Uterus (tissue), 2 donors: ENCODE data around the gene DNAJC27.

Source experiments
- POLR2A ChIP-seq, 2 donors: fragments of 450-650 bp; IDR thresholded peaks; one replicate each; pipeline ENCODE4 v1.6.1; 2016; ENCODE audit warnings: antibody characterized with exemption in 2 of 2, mild to moderate bottlenecking in 1 of 2, moderate library complexity in 1 of 2
- TF ChIP-seq, protein P1 (sequence below), 4 experiments: fragments of 200-600 bp in 2 of 4; fragments of 450-650 bp in 2 of 4; sonication (generic) in 2 of 4; IDR thresholded peaks; one replicate each; pipeline ENCODE4 v1.5.1; 2016 to 2019; ENCODE audit warnings: antibody characterized with exemption in 4 of 4, mild to moderate bottlenecking in 2 of 4, moderate library complexity in 1 of 4

DNA sequence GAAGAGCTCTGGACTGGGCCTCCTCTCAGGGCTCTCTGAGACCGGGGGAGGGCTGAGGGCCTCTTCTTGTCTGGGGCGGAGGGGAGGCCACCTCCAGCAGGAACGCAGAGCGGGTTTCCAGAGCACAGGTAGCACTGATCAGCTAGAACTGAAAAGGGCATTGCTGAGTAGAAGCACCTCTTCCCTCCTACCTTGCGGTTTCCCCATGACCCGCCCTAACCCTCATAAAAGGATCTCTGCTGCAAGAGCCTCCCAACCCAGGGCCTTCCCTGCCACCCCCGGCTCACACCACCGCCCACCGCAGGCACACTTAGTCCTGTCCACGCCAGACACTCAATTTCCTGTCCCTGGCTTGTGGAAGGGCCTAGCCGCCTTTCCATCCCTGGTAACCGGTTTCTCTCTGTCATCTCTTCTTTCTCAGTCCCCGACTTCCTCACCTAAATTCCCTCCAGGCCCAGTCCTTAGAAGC is 52.7 kb downstream of the DNAJC27 start:
- TF ChIP-seq, protein P1, sequence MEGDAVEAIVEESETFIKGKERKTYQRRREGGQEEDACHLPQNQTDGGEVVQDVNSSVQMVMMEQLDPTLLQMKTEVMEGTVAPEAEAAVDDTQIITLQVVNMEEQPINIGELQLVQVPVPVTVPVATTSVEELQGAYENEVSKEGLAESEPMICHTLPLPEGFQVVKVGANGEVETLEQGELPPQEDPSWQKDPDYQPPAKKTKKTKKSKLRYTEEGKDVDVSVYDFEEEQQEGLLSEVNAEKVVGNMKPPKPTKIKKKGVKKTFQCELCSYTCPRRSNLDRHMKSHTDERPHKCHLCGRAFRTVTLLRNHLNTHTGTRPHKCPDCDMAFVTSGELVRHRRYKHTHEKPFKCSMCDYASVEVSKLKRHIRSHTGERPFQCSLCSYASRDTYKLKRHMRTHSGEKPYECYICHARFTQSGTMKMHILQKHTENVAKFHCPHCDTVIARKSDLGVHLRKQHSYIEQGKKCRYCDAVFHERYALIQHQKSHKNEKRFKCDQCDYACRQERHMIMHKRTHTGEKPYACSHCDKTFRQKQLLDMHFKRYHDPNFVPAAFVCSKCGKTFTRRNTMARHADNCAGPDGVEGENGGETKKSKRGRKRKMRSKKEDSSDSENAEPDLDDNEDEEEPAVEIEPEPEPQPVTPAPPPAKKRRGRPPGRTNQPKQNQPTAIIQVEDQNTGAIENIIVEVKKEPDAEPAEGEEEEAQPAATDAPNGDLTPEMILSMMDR (IDR thresholded peaks at IDR 0.05), result no peak
- TF ChIP-seq POLR2A (IDR thresholded peaks at IDR 0.05), result no peak
